B cell (primary cell): ENCODE measurements around the gene RAC2. TPM values are rescaled to one million over a fixed set of nuclear protein-coding genes. Genes with fewer than 3 reads are reported as not detected.

Source experiments
- ATAC-seq: fragments of 200-7000 bp; cut with Tn5 transposase; one replicate; pipeline ENCODE4 v1.10.0; 2021; ENCODE audit warnings: low read depth, mild to moderate bottlenecking, moderate number of reproducible peaks, moderate library complexity
- CTCF ChIA-PET: fragments of 350-600 bp; sonication (Branson Sonifier 250); formaldehyde crosslinking; loops from one replicate; lab custom pipeline; 2021; ENCODE audit warnings: antibody characterized with exemption, inconsistent platforms; lab: Charles Lee
- POLR2A ChIA-PET: fragments of 350-600 bp; sonication (Branson Sonifier 250); formaldehyde crosslinking; loops from one replicate; lab custom pipeline; 2021; ENCODE audit warnings: antibody characterized with exemption; lab: Charles Lee
- DNase-seq: peaks from one replicate; pipeline ENCODE4 v3.0.0; 2013
- H2AFZ ChIP-seq: 2 replicates; pipeline ENCODE4 v1.6.1; 2012; ENCODE audit warnings: mild to moderate bottlenecking, low read depth, low read length; ENCODE audit not compliant: insufficient read depth, poor library complexity, severe bottlenecking
- H3K27ac ChIP-seq, 2 donors: 1 replicate in 1 of 2; 2 replicates in 1 of 2; pipeline ENCODE4 v1.5.1; 2012 to 2013; ENCODE audit warnings: low read length in 2 of 2, mild to moderate bottlenecking in 2 of 2, moderate library complexity in 1 of 2
- H3K27me3 ChIP-seq, 4 experiments: fragments of 200-600 bp in 1 of 4; sonication (generic) in 1 of 4; replicated peaks in 1 of 4; 1 replicate in 2 of 4; 2 replicates in 2 of 4; pipeline versions ENCODE4 v1.6.1 to v1.7.0; 2013 to 2016; ENCODE audit warnings: low read length in 3 of 4, mild to moderate bottlenecking in 2 of 4, mixed read lengths in 1 of 4, moderate library complexity in 1 of 4; ENCODE audit not compliant: insufficient read depth in 4 of 4, control insufficient read depth in 3 of 4; ENCODE audit errors: control extremely low read depth in 1 of 4
- H3K36me3 ChIP-seq, 2 experiments: replicated peaks in 1 of 2; 1 replicate in 1 of 2; 2 replicates in 1 of 2; pipeline versions ENCODE4 v1.6.1 to v1.7.1; 2013; ENCODE audit warnings: low read length in 1 of 2; ENCODE audit not compliant: insufficient read depth in 2 of 2, control insufficient read depth in 1 of 2; ENCODE audit errors: control extremely low read depth in 1 of 2, extremely low read depth in 1 of 2
- H3K4me1 ChIP-seq, 2 donors: fragments of 200-600 bp in 1 of 2; sonication (generic) in 1 of 2; 1 replicate in 1 of 2; 2 replicates in 1 of 2; pipeline versions ENCODE4 v1.5.1 to v1.6.1; 2013 to 2017; ENCODE audit warnings: low read length in 2 of 2; ENCODE audit not compliant: control insufficient read depth in 2 of 2, insufficient read depth in 2 of 2
- H3K4me2 ChIP-seq: replicated peaks from 2 replicates; pipeline ENCODE3; 2012; ENCODE audit warnings: mild to moderate bottlenecking, low read depth, low read length; ENCODE audit not compliant: poor library complexity, severe bottlenecking
- H3K4me3 ChIP-seq, 5 experiments: fragments of 200-600 bp in 1 of 5; sonication (generic) in 1 of 5; 1 replicate in 3 of 5; 2 replicates in 2 of 5; pipeline versions ENCODE4 v1.5.1 to v1.7.0; 2011 to 2016; ENCODE audit warnings: low read length in 4 of 5, mild to moderate bottlenecking in 4 of 5, low read depth in 2 of 5, control low read depth in 1 of 5, moderate library complexity in 1 of 5; ENCODE audit not compliant: insufficient read depth in 1 of 5; ENCODE audit errors: control extremely low read depth in 1 of 5, extremely low read depth in 1 of 5
- H3K79me2 ChIP-seq: fragments of 200-600 bp; sonication (generic); one replicate; pipeline ENCODE4 v1.6.0; 2016; ENCODE audit warnings: low read length; ENCODE audit not compliant: control insufficient read depth, insufficient read depth
- H3K9ac ChIP-seq: fragments of 200-600 bp; sonication (generic); 2 replicates; pipeline ENCODE4 v1.6.1; 2017; ENCODE audit warnings: mild to moderate bottlenecking, low read length, moderate library complexity
- H3K9me3 ChIP-seq, 3 donors: one replicate each; pipeline versions ENCODE4 v1.6.1 to v1.7.1; 2013; ENCODE audit warnings: low read length in 2 of 3; ENCODE audit not compliant: control insufficient read depth in 2 of 3, insufficient read depth in 1 of 3; ENCODE audit errors: control extremely low read depth in 1 of 3
- H4K20me1 ChIP-seq: 2 replicates; pipeline ENCODE4 v1.6.0; 2012; ENCODE audit warnings: mild to moderate bottlenecking, low read length; ENCODE audit not compliant: insufficient read depth, control insufficient read depth, poor library complexity, severe bottlenecking
- H3K27ac Mint-ChIP-seq: one replicate; pipeline ENCODE4 v1.8.0; 2021; ENCODE audit warnings: mixed read lengths
- H3K27me3 Mint-ChIP-seq: one replicate; pipeline ENCODE4 v1.8.0; 2021; ENCODE audit warnings: mixed read lengths
- H3K4me1 Mint-ChIP-seq: one replicate; pipeline ENCODE4 v1.8.0; 2021; ENCODE audit warnings: mixed read lengths
- H3K4me3 Mint-ChIP-seq: one replicate; pipeline ENCODE4 v1.8.0; 2021; ENCODE audit warnings: mixed read lengths
- H3K9me3 Mint-ChIP-seq: one replicate; pipeline ENCODE4 v1.8.0; 2022; ENCODE audit warnings: mixed read lengths; ENCODE audit not compliant: insufficient read depth
- EZH2 ChIP-seq: IDR thresholded peaks from 2 replicates; pipeline ENCODE4 v1.6.1; 2012; ENCODE audit warnings: borderline replicate concordance, low read depth, mild to moderate bottlenecking, moderate library complexity, low read length; ENCODE audit not compliant: insufficient read depth, poor library complexity, severe bottlenecking
- WGBS: methylation state at CpG from one replicate; pipeline ENCODE4 v1.1.5; 2013; ENCODE audit warnings: missing lambda C conversion rate; ENCODE audit not compliant: insufficient coverage; 5-methylcytosine and 5-hydroxymethylcytosine counted together
- intact Hi-C: fragments of 100-400 bp; cut with micrococcal nuclease; formaldehyde crosslinking; loops from one replicate; pipeline ENCODE4 v1.10.0; 2022
- polyA plus RNA-seq: library from polyadenylated mRNA; depleted of rRNA; stranded (reverse); fragments of >200 nt; gene quantifications from 2 replicates; pipeline ENCODE4 v1.2.3, GENCODE V29; 2012
- total RNA-seq, 2 donors: library from RNA; stranded (reverse); fragments of 120-200 nt in 1 of 2; gene quantifications; 1 replicate in 1 of 2; 2 replicates in 1 of 2; pipeline versions ENCODE4 v1.2.3 to v1.2.4, GENCODE V29; 2013 to 2022
- TF ChIP-seq, protein P1 (sequence below): fragments of 200-600 bp; IDR thresholded peaks from one replicate; pipeline ENCODE4 v1.8.0; 2022; ENCODE audit warnings: antibody characterized with exemption, mild to moderate bottlenecking

RAC2 gene
- total and polyA plus RNA-seq, 2 donors (not counting 1 experiment from before 2014, with no cell fraction given) = 273 to 776 TPM

DNA sequence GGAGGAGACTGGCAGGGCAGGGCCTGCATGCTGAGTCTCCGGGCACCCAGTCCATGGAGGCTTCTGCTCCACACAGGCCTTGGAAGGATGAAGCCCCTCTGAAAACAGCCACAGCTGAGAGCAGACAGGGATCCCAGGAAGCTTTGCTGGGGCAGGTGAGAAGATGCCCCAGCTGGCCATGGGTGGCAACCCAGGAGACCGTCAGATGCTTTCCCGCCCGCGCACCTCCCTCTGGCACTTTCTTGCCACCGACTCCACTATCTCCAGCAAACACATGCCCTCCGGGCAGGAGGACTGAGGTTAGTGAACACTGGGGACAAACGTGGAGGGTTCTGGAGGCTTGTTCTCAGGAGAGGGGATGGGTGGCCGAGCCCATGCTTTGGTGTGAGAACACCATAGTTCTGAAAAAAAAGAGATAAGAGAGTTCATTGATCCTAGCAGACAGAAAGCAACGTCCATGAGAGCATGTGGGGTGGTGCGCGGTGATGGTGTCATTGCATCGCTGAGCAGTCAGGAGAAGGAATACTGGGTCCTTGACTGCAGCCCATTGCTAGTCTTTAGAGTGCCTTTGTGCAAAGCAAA, 58.3 kb downstream of the RAC2 start:
- H3K27ac Mint-ChIP-seq = no peak overlapping the region
- H3K4me1 Mint-ChIP-seq = peaks cover 9% of the 10 kb centered on the region
- Histone ChIP-seq H2AFZ (no peak overlapping the region), H3K36me3 (no peaks in the 10 kb centered on the region), H3K4me2 (no peak overlapping the region), H3K9me3 (peaks cover 0 to 3% (median 0%) of the 10 kb centered on the region in 3 donors), H4K20me1 (no peaks in the 10 kb centered on the region), H3K9ac (no peak overlapping the region), H3K27ac (no peak overlapping the region), H3K4me3 (no peak overlapping the region), H3K4me1 (peaks cover 0 to 14% of the 10 kb centered on the region in 2 donors), H3K27me3 (peaks cover 0 to 3% (median 0%) of the 10 kb centered on the region in 4 experiments), H3K79me2 (no peaks in the 10 kb centered on the region)
- POLR2A ChIA-PET = no interaction called here
- H3K4me3 Mint-ChIP-seq = no peak overlapping the region
- CTCF ChIA-PET = interaction anchor here (1.0 kb wide), 1 partner anchor 12 kb away, joined by 3 read pairs; no protein-coding TSS in a partner anchor
- intact Hi-C loops = no loop called here
- H3K27me3 Mint-ChIP-seq = no peaks in the 10 kb centered on the region
- DNase-seq (no peak), ATAC-seq (no peak)
- no peak for TF ChIP-seq EZH2
- TF ChIP-seq, protein P1, sequence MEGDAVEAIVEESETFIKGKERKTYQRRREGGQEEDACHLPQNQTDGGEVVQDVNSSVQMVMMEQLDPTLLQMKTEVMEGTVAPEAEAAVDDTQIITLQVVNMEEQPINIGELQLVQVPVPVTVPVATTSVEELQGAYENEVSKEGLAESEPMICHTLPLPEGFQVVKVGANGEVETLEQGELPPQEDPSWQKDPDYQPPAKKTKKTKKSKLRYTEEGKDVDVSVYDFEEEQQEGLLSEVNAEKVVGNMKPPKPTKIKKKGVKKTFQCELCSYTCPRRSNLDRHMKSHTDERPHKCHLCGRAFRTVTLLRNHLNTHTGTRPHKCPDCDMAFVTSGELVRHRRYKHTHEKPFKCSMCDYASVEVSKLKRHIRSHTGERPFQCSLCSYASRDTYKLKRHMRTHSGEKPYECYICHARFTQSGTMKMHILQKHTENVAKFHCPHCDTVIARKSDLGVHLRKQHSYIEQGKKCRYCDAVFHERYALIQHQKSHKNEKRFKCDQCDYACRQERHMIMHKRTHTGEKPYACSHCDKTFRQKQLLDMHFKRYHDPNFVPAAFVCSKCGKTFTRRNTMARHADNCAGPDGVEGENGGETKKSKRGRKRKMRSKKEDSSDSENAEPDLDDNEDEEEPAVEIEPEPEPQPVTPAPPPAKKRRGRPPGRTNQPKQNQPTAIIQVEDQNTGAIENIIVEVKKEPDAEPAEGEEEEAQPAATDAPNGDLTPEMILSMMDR = no peak
- H3K9me3 Mint-ChIP-seq = no peaks in the 10 kb centered on the region
- WGBS = 80% methylated on average over 10 of the region's 13 CpGs

DNA sequence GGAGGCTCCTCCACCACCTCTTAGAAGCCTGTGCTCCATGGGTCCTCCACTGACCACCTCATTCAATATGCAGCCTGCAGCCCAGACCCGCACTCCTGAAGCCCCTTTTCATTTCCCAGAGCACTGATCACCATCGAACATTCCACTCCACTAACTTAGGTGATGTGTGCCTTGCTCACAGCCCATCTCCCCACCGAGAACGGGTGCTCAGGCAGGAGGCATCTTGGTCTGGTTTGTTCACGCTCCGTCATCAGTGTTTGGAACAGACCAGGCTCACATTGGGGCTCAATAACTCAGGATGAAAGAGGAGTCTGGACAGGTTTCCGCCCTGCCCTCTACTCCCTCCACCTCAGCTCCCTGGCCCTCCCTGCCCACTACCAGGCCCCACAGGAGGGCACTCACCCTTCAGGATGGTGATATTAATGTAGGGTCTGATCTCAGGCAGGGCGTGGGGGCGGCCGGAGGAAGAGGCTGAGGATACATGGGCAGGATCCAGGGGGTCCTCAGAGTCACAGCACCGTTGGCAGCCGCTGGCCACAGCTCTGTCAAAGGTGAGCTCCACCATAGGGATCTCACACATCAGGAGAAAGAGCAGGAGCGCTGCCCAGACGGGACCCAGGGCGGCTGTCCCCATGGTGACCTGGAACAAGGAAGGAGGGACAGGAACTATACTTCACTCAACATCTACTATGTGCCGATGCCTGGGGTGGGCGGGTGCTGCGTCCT, 59.1 kb downstream of the RAC2 start:
- ATAC-seq = no peak
- no peak overlapping the region for H3K4me2 ChIP-seq
- WGBS = 80% methylated on average over 14 of the region's 18 CpGs
- Mint-ChIP-seq H3K27me3 (no peaks in the 10 kb centered on the region), H3K4me3 (no peak overlapping the region), H3K9me3 (no peaks in the 10 kb centered on the region), H3K4me1 (peaks cover 9% of the 10 kb centered on the region), H3K27ac (no peak overlapping the region)
- no peak for DNase-seq
- intact Hi-C loops = no loop called here
- no peaks in the 10 kb centered on the region for H4K20me1 ChIP-seq
- no peak overlapping the region for H2AFZ ChIP-seq
- H3K79me2 ChIP-seq = no peaks in the 10 kb centered on the region
- H3K4me3 ChIP-seq = no peak overlapping the region
- H3K27ac ChIP-seq = no peak overlapping the region
- peaks cover 0 to 3% (median 0%) of the 10 kb centered on the region in 3 donors for H3K9me3 ChIP-seq
- H3K4me1 ChIP-seq = peaks cover 0 to 14% of the 10 kb centered on the region in 2 donors
- no peaks in the 10 kb centered on the region for H3K36me3 ChIP-seq
- H3K9ac ChIP-seq = no peak overlapping the region
- ChIA-PET CTCF (no interaction called here), POLR2A (no interaction called here)
- no peak for TF ChIP-seq EZH2
- TF ChIP-seq, protein P1 = no peak
- peaks cover 0 to 3% (median 0%) of the 10 kb centered on the region in 4 experiments for H3K27me3 ChIP-seq
